IMR-90 (cell line): ENCODE measurements around the gene LRP1B.

ENCODE experiments used
- BHLHE40 ChIP-seq: fragments of 150-350 bp; IDR thresholded peaks from 2 replicates; pipeline ENCODE4 v1.6.1; 2016; ENCODE audit warnings: mild to moderate bottlenecking, low read depth, low read length
- CEBPB ChIP-seq: IDR thresholded peaks from 2 replicates; pipeline ENCODE4 v1.6.1; 2012; ENCODE audit warnings: low read depth, low read length, improper control_type of control experiment
- FOS ChIP-seq: fragments of 150-350 bp; IDR thresholded peaks from 2 replicates; pipeline ENCODE4 v1.6.1; 2016; ENCODE audit warnings: low read depth, low read length
- MAFK ChIP-seq: IDR thresholded peaks from 2 replicates; pipeline ENCODE4 v1.6.1; 2012; ENCODE audit warnings: low read depth, low read length, improper control_type of control experiment
- MXI1 ChIP-seq: IDR thresholded peaks from 2 replicates; pipeline ENCODE4 v1.6.1; 2012; ENCODE audit warnings: low read depth, mild to moderate bottlenecking, low read length, moderate library complexity, borderline replicate concordance
- POLR2A ChIP-seq: IDR thresholded peaks from 2 replicates; pipeline ENCODE4 v1.6.1; 2012; ENCODE audit warnings: mild to moderate bottlenecking, low read depth, low read length
- RCOR1 ChIP-seq: IDR thresholded peaks from 2 replicates; pipeline ENCODE4 v1.6.1; 2012; ENCODE audit warnings: mild to moderate bottlenecking, low read length, improper control_type of control experiment; ENCODE audit not compliant: insufficient replicate concordance
- RFX5 ChIP-seq: IDR thresholded peaks from 2 replicates; pipeline ENCODE4 v1.8.0; 2012; ENCODE audit warnings: low read depth, mild to moderate bottlenecking, low read length, moderate library complexity
- SMC3 ChIP-seq: fragments of 150-350 bp; IDR thresholded peaks from 2 replicates; pipeline ENCODE4 v1.6.1; 2016; ENCODE audit warnings: low read depth, mild to moderate bottlenecking, antibody characterized with exemption, low read length, moderate library complexity
- USF2 ChIP-seq: fragments of 150-350 bp; IDR thresholded peaks from 2 replicates; pipeline ENCODE4 v1.6.1; 2017; ENCODE audit warnings: mild to moderate bottlenecking, antibody characterized with exemption, low read length, low read depth
- TF ChIP-seq, protein P1 (sequence below): conservative IDR thresholded peaks from 2 replicates; pipeline ENCODE4 v1.5.1; 2012; ENCODE audit warnings: mild to moderate bottlenecking, low read depth, low read length, improper control_type of control experiment

GRCh38 chr2:141301551-141301950 lies 829.3 kb downstream of the LRP1B start:
- TF ChIP-seq POLR2A: no peak
- TF ChIP-seq, protein P1, sequence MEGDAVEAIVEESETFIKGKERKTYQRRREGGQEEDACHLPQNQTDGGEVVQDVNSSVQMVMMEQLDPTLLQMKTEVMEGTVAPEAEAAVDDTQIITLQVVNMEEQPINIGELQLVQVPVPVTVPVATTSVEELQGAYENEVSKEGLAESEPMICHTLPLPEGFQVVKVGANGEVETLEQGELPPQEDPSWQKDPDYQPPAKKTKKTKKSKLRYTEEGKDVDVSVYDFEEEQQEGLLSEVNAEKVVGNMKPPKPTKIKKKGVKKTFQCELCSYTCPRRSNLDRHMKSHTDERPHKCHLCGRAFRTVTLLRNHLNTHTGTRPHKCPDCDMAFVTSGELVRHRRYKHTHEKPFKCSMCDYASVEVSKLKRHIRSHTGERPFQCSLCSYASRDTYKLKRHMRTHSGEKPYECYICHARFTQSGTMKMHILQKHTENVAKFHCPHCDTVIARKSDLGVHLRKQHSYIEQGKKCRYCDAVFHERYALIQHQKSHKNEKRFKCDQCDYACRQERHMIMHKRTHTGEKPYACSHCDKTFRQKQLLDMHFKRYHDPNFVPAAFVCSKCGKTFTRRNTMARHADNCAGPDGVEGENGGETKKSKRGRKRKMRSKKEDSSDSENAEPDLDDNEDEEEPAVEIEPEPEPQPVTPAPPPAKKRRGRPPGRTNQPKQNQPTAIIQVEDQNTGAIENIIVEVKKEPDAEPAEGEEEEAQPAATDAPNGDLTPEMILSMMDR: no peak
- TF ChIP-seq BHLHE40: no peak
- TF ChIP-seq RCOR1: no peak
- TF ChIP-seq USF2: no peak
- TF ChIP-seq RFX5: no peak
- no peak for TF ChIP-seq MXI1
- no peak for TF ChIP-seq FOS
- TF ChIP-seq CEBPB: no peak
- TF ChIP-seq MAFK: no peak
- TF ChIP-seq SMC3: no peak
